ENCODE results near the gene BCL2L15.

GRCh38 chr1:113871597-113872113 is 15.7 kb downstream of the BCL2L15 start, which contains the start of gene PTPN22:
- TF ChIP-seq ZNF121 (tag by site-specific recombination; IDR thresholded peaks at IDR 0.05) (no peak), ZNF561 (tag by site-specific recombination; IDR thresholded peaks at IDR 0.05; ENCODE audit: borderline replicate concordance) (no peak), AEBP2 (tag by site-specific recombination; IDR thresholded peaks at IDR 0.05; ENCODE audit: borderline replicate concordance) (no peak), CTCF (tag by site-specific recombination; IDR thresholded peaks at IDR 0.05) (no peak), PRDM1 (tag by site-specific recombination; IDR thresholded peaks at IDR 0.05) (no peak), MEIS1 (CRISPR knock-in tag; IDR thresholded peaks at IDR 0.05; ENCODE audit: borderline replicate concordance) (no peak), ZNF776 (tag by site-specific recombination; IDR thresholded peaks at IDR 0.05; ENCODE audit: borderline replicate concordance) (no peak), ZNF140 (tag by site-specific recombination; IDR thresholded peaks at IDR 0.05) (no peak), ZNF624 (tag by site-specific recombination; IDR thresholded peaks at IDR 0.05) (no peak)
